Right lobe of liver (tissue), 6 donors: ENCODE measurements around the gene TMC6. TPM values are rescaled to one million over a fixed set of nuclear protein-coding genes. Genes with fewer than 3 reads are reported as not detected.

Source experiments
- ATAC-seq, 4 donors: fragments of 200-7000 bp; cut with Tn5 transposase; one replicate each; pipeline ENCODE4 v1.9.1; 2020; ENCODE audit warnings: mild to moderate bottlenecking in 4 of 4, moderate library complexity in 4 of 4
- DNase-seq, 3 donors: peaks; one replicate each; pipeline ENCODE4 v3.0.0-alpha.2; 2020
- H3K27ac ChIP-seq, 3 donors: fragments of 200-600 bp; one replicate each; pipeline ENCODE4 v1.8.0; 2022
- H3K27me3 ChIP-seq, 2 donors: fragments of 200-600 bp; one replicate each; pipeline ENCODE4 v1.8.0; 2022
- H3K36me3 ChIP-seq, 4 donors: fragments of 200-600 bp; sonication (generic) in 1 of 4; one replicate each; pipeline versions ENCODE4 v1.5.1 to v1.8.0; 2017 to 2022; ENCODE audit warnings: control low read depth in 1 of 4
- H3K4me1 ChIP-seq, 4 donors: fragments of 200-600 bp; sonication (generic) in 1 of 4; one replicate each; pipeline versions ENCODE4 v1.5.1 to v1.8.0; 2017 to 2022; ENCODE audit warnings: control low read depth in 1 of 4
- H3K4me3 ChIP-seq, 3 donors: fragments of 200-600 bp; one replicate each; pipeline ENCODE4 v1.8.0; 2022
- H3K9me3 ChIP-seq, 4 donors: fragments of 200-600 bp; sonication (generic) in 1 of 4; one replicate each; pipeline versions ENCODE4 v1.5.1 to v1.8.0; 2017 to 2022; ENCODE audit warnings: control low read depth in 1 of 4
- CTCF ChIP-seq, 4 donors: fragments of 200-600 bp in 3 of 4; fragments of 450-650 bp in 1 of 4; IDR thresholded peaks; one replicate each; pipeline versions ENCODE4 v1.5.1 to v1.8.0; 2016 to 2022; ENCODE audit warnings: antibody characterized with exemption in 4 of 4, mild to moderate bottlenecking in 2 of 4
- POLR2A ChIP-seq: fragments of 450-650 bp; IDR thresholded peaks from one replicate; pipeline ENCODE4 v1.6.1; 2017; ENCODE audit warnings: antibody characterized with exemption, mild to moderate bottlenecking
- WGBS: methylation state at CpG from one replicate; pipeline ENCODE4 v1.1.6; 2018; ENCODE audit warnings: low coverage, low lambda C conversion rate; ENCODE audit not compliant: insufficient coverage; ENCODE audit errors: missing lambda C conversion rate; 5-methylcytosine and 5-hydroxymethylcytosine counted together
- intact Hi-C, 2 donors: fragments of 100-400 bp; cut with DNase I; formaldehyde crosslinking; loops; one replicate each; pipeline versions ENCODE4 v1.11.2 to v1.14.1; 2022
- total RNA-seq, 6 experiments: library from RNA; depleted of rRNA in 2 of 6; stranded (reverse); fragments of >200 nt in 2 of 6; fragmentation: NEBNext Ultra II Directional in 3 of 6; extraction: Animal tissue kit (Norgen Biotek cat#: 25700) in 3 of 6; gene quantifications; one replicate each; pipeline versions ENCODE4 v1.1.0 to v1.2.4, GENCODE V29; 2016 to 2023
- donor health status: DM: no; HTN: yes; CAD: no.
- donor health status: DM: no; HTN: no; CAD: no.
- donor health status: DM: no; HTN: no; CAD: no.
- donor health status: DM: no; HTN: yes; CAD: no.
- donor health status: DM: no; HTN: yes; CAD: no.

The TMC6 gene
- total RNA-seq, 6 experiments from 2014 or later = 10.9 to 24.7 (median 15.7) TPM

- Histone ChIP-seq H3K36me3 (no peaks in the 10 kb centered on the region), H3K9me3 (no peaks in the 10 kb centered on the region), H3K4me1 (peaks cover 0 to 21% (median 3%) of the 10 kb centered on the region in 4 donors), H3K27me3 (no peaks in the 10 kb centered on the region), H3K4me3 (peak overlapping the region in 1 of 3 donors; percentile 40), H3K27ac (no peak overlapping the region)
- WGBS = no CpG with 5 or more reads among the region's 9 CpGs
- ATAC-seq = no peak
- TF ChIP-seq CTCF (IDR thresholded peaks at IDR 0.05) (no peak), POLR2A (no peak)
- intact Hi-C loops = no loop called here
- no peak for DNase-seq
These were observed 4.2 kb upstream of the TMC6 start for GRCh38 chr17:78132767-78133178.

- H3K27ac ChIP-seq = peak overlapping the region in 1 of 3 donors; percentile 47
- H3K4me3 ChIP-seq = peak overlapping the region; percentile 18 to 40 (median 23)
- no peaks in the 10 kb centered on the region for H3K27me3 ChIP-seq
- peak in 2 of 3 donors; percentile 48 to 52 for DNase-seq
- ATAC-seq = no peak
- 4% methylated on average over 5 of the region's 38 CpGs for WGBS
- H3K4me1 ChIP-seq = peaks cover 0 to 20% (median 2%) of the 10 kb centered on the region in 4 donors
- no peaks in the 10 kb centered on the region for H3K36me3 ChIP-seq
- no peaks in the 10 kb centered on the region for H3K9me3 ChIP-seq
- TF ChIP-seq POLR2A (no peak), CTCF (IDR thresholded peaks at IDR 0.05) (no peak)
- intact Hi-C loops = no loop called here
These were observed 3.6 kb upstream of the TMC6 start for GRCh38 chr17:78132084-78132676.

GRCh38 chr17:78131172-78132083 is 2.9 kb upstream of the TMC6 start:
- 40% methylated on average over 4 of the region's 74 CpGs for WGBS
- H3K27me3 ChIP-seq = no peaks in the 10 kb centered on the region
- ATAC-seq (no peak), DNase-seq (no peak)
- no peaks in the 10 kb centered on the region for H3K36me3 ChIP-seq
- peak overlapping the region in 2 of 3 donors; percentile 47 to 51 for H3K27ac ChIP-seq
- intact Hi-C loops = no loop called here
- peaks cover 0 to 18% (median 2%) of the 10 kb centered on the region in 4 donors for H3K4me1 ChIP-seq
- no peak for TF ChIP-seq CTCF (IDR thresholded peaks at IDR 0.05)
- TF ChIP-seq POLR2A = no peak
- H3K9me3 ChIP-seq = no peaks in the 10 kb centered on the region
- H3K4me3 ChIP-seq = peak overlapping the region; percentile 18 to 40 (median 23)

- H3K27ac ChIP-seq = peak within 1 kb of the TSS in 2 of 3 donors; percentile 47 to 51
- WGBS = no CpG with 5 or more reads among the region's 10 CpGs
- DNase-seq = peak in 2 of 3 donors; percentile 44 to 65
- H3K9me3 ChIP-seq = no peaks in the 10 kb centered on the region
- peaks cover 0 to 20% (median 2%) of the 10 kb centered on the region in 4 donors for H3K4me1 ChIP-seq
- intact Hi-C loops = no loop called here
- no peaks in the 10 kb centered on the region for H3K36me3 ChIP-seq
- ATAC-seq = peak; percentile 25 to 38 (median 31)
- no peaks in the 10 kb centered on the region for H3K27me3 ChIP-seq
- peak within 1 kb of the TSS; percentile 18 to 40 (median 23) for H3K4me3 ChIP-seq
- TF ChIP-seq CTCF (IDR thresholded peaks at IDR 0.05) (no peak), POLR2A (no peak)
These were observed 2.0 kb upstream of the TMC6 start, which contains the start of gene TMC8 for GRCh38 chr17:78130437-78131101. Gene TMC8, plus strand, starts transcription at chr17:78130771. Its CDS starts 818 bp downstream, at chr17:78131589.
